ENCODE measurements around the gene SLC4A2. TPM values are rescaled to one million over a fixed set of nuclear protein-coding genes. Genes with fewer than 3 reads are reported as not detected.

SLC4A2 gene
- total RNA-seq, 6 experiments from 2014 or later, result 153 to 188 (median 164) TPM

DNA sequence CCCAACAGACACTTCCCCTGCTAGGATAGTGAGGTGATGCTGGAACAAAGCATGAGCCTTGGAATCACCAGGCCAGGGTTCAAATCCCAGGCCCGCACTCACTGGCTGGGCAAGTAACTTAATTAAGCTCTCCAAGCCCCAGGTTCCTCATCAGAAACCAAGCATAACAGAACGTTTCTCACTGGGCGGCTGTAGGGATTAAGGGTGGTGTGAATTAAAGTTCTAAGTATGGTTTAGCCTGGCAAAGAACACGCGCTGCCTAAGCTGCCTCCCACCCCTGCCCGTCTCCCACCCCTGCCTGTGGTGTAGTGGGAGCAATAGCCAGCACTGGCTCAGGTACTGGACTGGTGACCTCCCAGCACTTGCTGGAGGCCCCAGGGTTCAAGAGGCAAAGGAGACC is 5.6 kb downstream of the SLC4A2 start:
- H3K27ac Mint-ChIP-seq, result no peak overlapping the region
- H3K36me3 Mint-ChIP-seq (ENCODE audit: low read depth), result peaks cover 16% of the 10 kb centered on the region
- DNase-seq, result no peak

DNA sequence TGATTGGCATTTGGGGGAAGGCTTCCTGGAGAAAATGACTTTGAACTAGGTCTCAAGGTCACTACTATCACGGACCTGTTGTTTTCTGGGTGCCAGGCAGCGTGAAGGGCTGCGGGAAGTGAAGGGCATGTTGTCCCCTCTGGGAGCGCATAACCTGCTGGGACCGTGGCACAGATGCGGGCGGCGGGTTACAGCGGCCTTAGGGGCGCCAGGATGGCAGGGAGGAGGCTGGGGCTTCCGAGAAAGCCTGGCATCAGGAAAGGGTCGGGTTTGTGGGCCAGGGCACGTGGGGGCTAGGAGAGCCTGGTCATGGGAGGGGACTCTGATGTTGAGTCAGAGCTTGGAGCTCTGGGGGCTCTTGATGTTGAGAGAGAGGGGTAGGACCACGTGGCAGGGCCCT is 6.1 kb downstream of the SLC4A2 start:
- H3K36me3 Mint-ChIP-seq (ENCODE audit: low read depth), result peaks cover 16% of the 10 kb centered on the region
- H3K27ac Mint-ChIP-seq, result no peak overlapping the region

More for the DNA sequence above, 5.6 kb downstream of the SLC4A2 start:
- H3K27me3 Mint-ChIP-seq (ENCODE audit: insufficient read depth), result peaks cover 1% of the 10 kb centered on the region
- no peaks in the 10 kb centered on the region for H3K9me3 Mint-ChIP-seq
- peaks cover 35% of the 10 kb centered on the region for H3K4me1 Mint-ChIP-seq (ENCODE audit: low read depth)
- no peak overlapping the region for H3K4me3 Mint-ChIP-seq
- TF ChIP-seq, protein P1, sequence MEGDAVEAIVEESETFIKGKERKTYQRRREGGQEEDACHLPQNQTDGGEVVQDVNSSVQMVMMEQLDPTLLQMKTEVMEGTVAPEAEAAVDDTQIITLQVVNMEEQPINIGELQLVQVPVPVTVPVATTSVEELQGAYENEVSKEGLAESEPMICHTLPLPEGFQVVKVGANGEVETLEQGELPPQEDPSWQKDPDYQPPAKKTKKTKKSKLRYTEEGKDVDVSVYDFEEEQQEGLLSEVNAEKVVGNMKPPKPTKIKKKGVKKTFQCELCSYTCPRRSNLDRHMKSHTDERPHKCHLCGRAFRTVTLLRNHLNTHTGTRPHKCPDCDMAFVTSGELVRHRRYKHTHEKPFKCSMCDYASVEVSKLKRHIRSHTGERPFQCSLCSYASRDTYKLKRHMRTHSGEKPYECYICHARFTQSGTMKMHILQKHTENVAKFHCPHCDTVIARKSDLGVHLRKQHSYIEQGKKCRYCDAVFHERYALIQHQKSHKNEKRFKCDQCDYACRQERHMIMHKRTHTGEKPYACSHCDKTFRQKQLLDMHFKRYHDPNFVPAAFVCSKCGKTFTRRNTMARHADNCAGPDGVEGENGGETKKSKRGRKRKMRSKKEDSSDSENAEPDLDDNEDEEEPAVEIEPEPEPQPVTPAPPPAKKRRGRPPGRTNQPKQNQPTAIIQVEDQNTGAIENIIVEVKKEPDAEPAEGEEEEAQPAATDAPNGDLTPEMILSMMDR (IDR thresholded peaks at IDR 0.05), result no peak

DNA sequence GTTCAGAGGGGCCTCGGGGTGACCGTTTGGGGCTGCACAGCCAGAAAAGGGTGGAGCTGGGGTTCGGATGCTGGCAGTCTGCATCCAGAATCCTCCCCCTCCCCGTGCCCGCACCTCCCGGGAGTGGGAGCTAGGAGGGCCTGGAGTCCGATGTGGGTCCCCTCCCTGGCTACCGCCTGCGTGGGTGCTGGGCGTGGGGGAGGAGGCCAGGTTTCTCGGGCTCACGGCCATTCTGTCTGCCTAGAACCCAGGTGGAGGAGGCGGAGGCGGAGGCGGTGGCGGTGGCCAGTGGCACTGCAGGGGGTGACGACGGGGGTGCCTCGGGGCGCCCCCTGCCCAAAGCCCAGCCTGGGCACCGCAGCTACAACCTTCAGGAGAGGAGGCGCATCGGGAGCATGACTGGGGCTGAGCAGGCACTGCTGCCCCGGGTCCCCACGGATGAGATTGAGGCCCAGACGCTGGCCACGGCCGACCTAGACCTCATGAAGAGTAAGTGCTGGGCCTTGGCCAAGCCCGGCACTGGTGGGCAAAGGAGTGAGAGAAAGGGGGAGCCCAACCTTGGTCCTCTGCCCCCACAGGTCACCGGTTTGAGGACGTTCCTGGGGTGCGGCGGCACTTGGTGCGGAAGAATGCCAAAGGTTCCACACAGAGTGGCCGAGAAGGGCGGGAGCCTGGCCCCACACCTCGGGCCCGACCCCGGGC is 7.0 kb downstream of the SLC4A2 start:
- TF ChIP-seq, protein P1 (IDR thresholded peaks at IDR 0.05), result no peak
- H3K4me1 Mint-ChIP-seq (ENCODE audit: low read depth), result peaks cover 26% of the 10 kb centered on the region
- H3K9me3 Mint-ChIP-seq, result no peaks in the 10 kb centered on the region
- H3K4me3 Mint-ChIP-seq, result no peak overlapping the region
- peaks cover 16% of the 10 kb centered on the region for H3K36me3 Mint-ChIP-seq (ENCODE audit: low read depth)
- peaks cover 1% of the 10 kb centered on the region; the same call in 1 of the 2 replicates for H3K27me3 Mint-ChIP-seq (ENCODE audit: insufficient read depth)
- no peak overlapping the region for H3K27ac Mint-ChIP-seq
- DNase-seq, result no peak

More for the DNA sequence above, 6.1 kb downstream of the SLC4A2 start:
- Mint-ChIP-seq H3K4me3 (no peak overlapping the region), H3K4me1 (ENCODE audit: low read depth) (peaks cover 35% of the 10 kb centered on the region), H3K27me3 (ENCODE audit: insufficient read depth) (peaks cover 1% of the 10 kb centered on the region), H3K9me3 (no peaks in the 10 kb centered on the region)
- DNase-seq, result no peak
- TF ChIP-seq, protein P1 (IDR thresholded peaks at IDR 0.05), result no peak

DNA sequence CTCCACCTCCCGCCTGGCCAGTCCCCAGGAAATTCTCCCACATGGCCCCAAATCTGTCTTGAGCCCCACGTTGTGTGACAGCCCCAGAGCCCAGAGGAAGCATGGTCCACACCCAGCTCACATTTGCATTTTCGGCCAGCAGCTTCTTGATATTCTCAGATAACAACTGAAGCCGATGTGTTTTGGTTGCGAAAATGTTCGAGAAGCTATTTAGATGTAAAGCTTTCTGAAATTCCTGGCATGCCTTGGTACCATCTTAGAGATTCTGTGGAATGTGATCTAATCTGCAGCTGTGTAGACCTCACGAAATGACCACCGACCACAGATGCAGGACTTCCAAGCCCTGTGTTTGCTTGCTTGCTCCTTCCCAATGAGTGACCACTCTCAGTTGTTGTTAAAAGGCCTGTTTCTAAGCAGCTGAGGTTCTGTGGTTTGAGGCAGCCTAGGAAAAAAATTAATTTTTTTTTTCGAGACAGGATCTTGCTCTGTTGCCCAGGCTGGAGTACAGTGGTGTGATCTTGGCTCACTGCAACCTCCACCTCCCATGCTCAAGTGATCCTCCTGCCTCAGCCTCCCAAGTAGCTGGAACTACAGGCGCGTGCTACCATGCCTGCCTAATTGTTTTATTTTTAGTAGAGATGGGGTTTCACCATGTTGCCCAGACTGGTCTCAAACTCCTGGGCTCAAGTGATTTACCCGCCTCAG is 8.8 kb downstream of the SLC4A2 start:
- Mint-ChIP-seq H3K36me3 (ENCODE audit: low read depth) (peaks cover 20% of the 10 kb centered on the region), H3K9me3 (no peaks in the 10 kb centered on the region), H3K4me1 (ENCODE audit: low read depth) (peaks cover 14% of the 10 kb centered on the region), H3K4me3 (no peak overlapping the region), H3K27me3 (ENCODE audit: insufficient read depth) (peaks cover 1% of the 10 kb centered on the region; the same call in 1 of the 2 replicates), H3K27ac (peak overlapping the region; percentile 81)
- TF ChIP-seq, protein P1 (IDR thresholded peaks at IDR 0.05), result no peak
- DNase-seq, result peak; percentile 77

DNA sequence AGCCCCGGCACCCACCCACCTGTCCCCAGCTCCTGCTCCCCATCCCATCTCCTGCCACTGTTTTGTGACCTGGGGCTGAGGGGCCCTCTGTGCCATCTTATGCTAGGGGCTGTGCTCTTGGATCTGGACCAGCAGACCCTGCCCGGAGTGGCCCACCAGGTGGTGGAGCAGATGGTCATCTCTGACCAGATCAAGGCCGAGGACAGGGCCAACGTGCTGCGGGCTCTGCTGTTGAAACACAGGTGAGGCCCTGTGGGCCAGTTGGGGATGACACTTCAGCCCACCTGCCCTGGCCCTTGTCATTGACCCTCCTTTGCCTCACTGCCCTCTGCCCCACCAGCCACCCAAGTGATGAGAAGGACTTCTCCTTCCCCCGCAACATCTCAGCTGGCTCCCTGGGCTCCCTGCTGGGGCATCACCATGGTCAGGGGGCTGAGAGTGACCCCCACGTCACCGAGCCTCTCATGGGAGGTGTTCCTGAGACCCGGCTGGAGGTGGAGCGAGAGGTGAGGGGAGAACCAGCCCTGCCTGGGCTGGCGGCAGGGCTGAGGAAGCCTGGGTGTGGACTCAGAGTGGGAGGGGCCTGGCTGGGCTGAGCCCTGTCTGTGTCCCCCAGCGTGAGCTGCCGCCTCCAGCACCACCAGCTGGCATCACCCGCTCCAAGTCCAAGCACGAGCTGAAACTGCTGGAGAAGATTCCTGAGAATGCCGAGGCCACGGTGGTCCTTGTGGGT is 10.6 kb downstream of the SLC4A2 start:
- TF ChIP-seq, protein P1 (IDR thresholded peaks at IDR 0.05), result no peak
- H3K9me3 Mint-ChIP-seq, result no peaks in the 10 kb centered on the region
- peaks cover 1% of the 10 kb centered on the region; the same call in 1 of the 2 replicates for H3K27me3 Mint-ChIP-seq (ENCODE audit: insufficient read depth)
- no peak for DNase-seq
- no peak overlapping the region for H3K4me3 Mint-ChIP-seq
- H3K36me3 Mint-ChIP-seq (ENCODE audit: low read depth), result peaks cover 20% of the 10 kb centered on the region
- H3K27ac Mint-ChIP-seq, result no peak overlapping the region
- H3K4me1 Mint-ChIP-seq (ENCODE audit: low read depth), result peaks cover 9% of the 10 kb centered on the region; the same call in 1 of the 2 replicates

Measured in HFFc6 (cell line).